ENCODE data around the gene EDN1.
A peak's percentile ranks its signal among the peaks of the same experiment; 100 is the strongest.

The EDN1 gene

GRCh38 chr6:12289933-12290820 lies at the start of gene EDN1:
EDN1 (plus strand) TSS chr6:12290361; CDS start chr6:12290630, 269 bp downstream.
- H3K4me3 ChIP-seq (ENCODE audit: low read depth, low read length): peak within 1 kb of the TSS; percentile 60
- peak; percentile 50 for DNase-seq (ENCODE audit: low read depth)

- DNase-seq (ENCODE audit: low read depth): no peak
- no peak overlapping the region for H3K4me3 ChIP-seq (ENCODE audit: low read depth, low read length)
Measured at GRCh38 chr6:12241493-12242175, 48.5 kb upstream of the EDN1 start.

GRCh38 chr6:12243169-12243568 lies 47.0 kb upstream of the EDN1 start:
- H3K4me3 ChIP-seq (ENCODE audit: low read depth, low read length): no peak overlapping the region
- DNase-seq (ENCODE audit: low read depth): no peak

GRCh38 chr6:12245360-12245759 lies 44.8 kb upstream of the EDN1 start:
- no peak for DNase-seq (ENCODE audit: low read depth)
- H3K4me3 ChIP-seq (ENCODE audit: low read depth, low read length): no peak overlapping the region

GRCh38 chr6:12245763-12246718 lies 44.1 kb upstream of the EDN1 start:
- H3K4me3 ChIP-seq (ENCODE audit: low read depth, low read length): no peak overlapping the region
- no peak for DNase-seq (ENCODE audit: low read depth)

- DNase-seq (ENCODE audit: low read depth): no peak
Measured at GRCh38 chr6:12246900-12247299, 43.3 kb upstream of the EDN1 start.

GRCh38 chr6:12249541-12250382 lies 40.4 kb upstream of the EDN1 start:
- H3K4me3 ChIP-seq (ENCODE audit: low read depth, low read length): no peak overlapping the region
- no peak for DNase-seq (ENCODE audit: low read depth)

More at GRCh38 chr6:12246900-12247299, 43.3 kb upstream of the EDN1 start:
- no peak overlapping the region for H3K4me3 ChIP-seq (ENCODE audit: low read depth, low read length)

GRCh38 chr6:12250383-12250770 lies 39.8 kb upstream of the EDN1 start:
- DNase-seq (ENCODE audit: low read depth): no peak
- no peak overlapping the region for H3K4me3 ChIP-seq (ENCODE audit: low read depth, low read length)

- DNase-seq (ENCODE audit: low read depth): no peak
- no peak overlapping the region for H3K4me3 ChIP-seq (ENCODE audit: low read depth, low read length)
Measured at GRCh38 chr6:12254210-12254609, 36.0 kb upstream of the EDN1 start.

GRCh38 chr6:12258191-12258590 lies 32.0 kb upstream of the EDN1 start:
- no peak for DNase-seq (ENCODE audit: low read depth)
- no peak overlapping the region for H3K4me3 ChIP-seq (ENCODE audit: low read depth, low read length)

- H3K4me3 ChIP-seq (ENCODE audit: low read depth, low read length): no peak overlapping the region
- no peak for DNase-seq (ENCODE audit: low read depth)
Measured at GRCh38 chr6:12258591-12259075, 31.5 kb upstream of the EDN1 start.

GRCh38 chr6:12260458-12261093 lies 29.6 kb upstream of the EDN1 start:
- DNase-seq (ENCODE audit: low read depth): no peak
- no peak overlapping the region for H3K4me3 ChIP-seq (ENCODE audit: low read depth, low read length)

GRCh38 chr6:12261502-12261901 lies 28.7 kb upstream of the EDN1 start:
- DNase-seq (ENCODE audit: low read depth): no peak
- no peak overlapping the region for H3K4me3 ChIP-seq (ENCODE audit: low read depth, low read length)

GRCh38 chr6:12262236-12263061 lies 27.7 kb upstream of the EDN1 start:
- DNase-seq (ENCODE audit: low read depth): no peak
- no peak overlapping the region for H3K4me3 ChIP-seq (ENCODE audit: low read depth, low read length)

- DNase-seq (ENCODE audit: low read depth): no peak
- no peak overlapping the region for H3K4me3 ChIP-seq (ENCODE audit: low read depth, low read length)
Measured at GRCh38 chr6:12263403-12263802, 26.8 kb upstream of the EDN1 start.

GRCh38 chr6:12264671-12265070 lies 25.5 kb upstream of the EDN1 start:
- no peak overlapping the region for H3K4me3 ChIP-seq (ENCODE audit: low read depth, low read length)
- DNase-seq (ENCODE audit: low read depth): no peak

GRCh38 chr6:12265296-12265695 lies 24.9 kb upstream of the EDN1 start:
- H3K4me3 ChIP-seq (ENCODE audit: low read depth, low read length): no peak overlapping the region
- no peak for DNase-seq (ENCODE audit: low read depth)

Data from skeletal muscle cell (primary cell).